ENCODE results near the gene KCND3. TPM values are rescaled to one million over a fixed set of nuclear protein-coding genes. Genes with fewer than 3 reads are reported as not detected.

KCND3 gene
- total RNA-seq, 1 experiment from 2014 or later, result 0.15 TPM

GRCh38 chr1:111747947-111748346 lies 241.5 kb downstream of the KCND3 start:
- H3K23me2 ChIP-seq (ENCODE audit: insufficient read length, low read depth, low read length, poor library complexity, severe bottlenecking), result no peaks in the 10 kb centered on the region
- Mint-ChIP-seq H3K27ac (no peak overlapping the region), H3K4me1 (peaks cover 24 to 29% of the 10 kb centered on the region in 2 experiments), H3K4me3 (no peak overlapping the region), H3K9me3 (no peaks in the 10 kb centered on the region; a peak in 1 of 5 replicates), H3K27me3 (ENCODE audit: low read depth) (peaks cover 10% of the 10 kb centered on the region), H3K36me3 (ENCODE audit: insufficient read depth in 1 of 3, low read depth in 3 of 3) (no peaks in the 10 kb centered on the region; a peak in 1 of 7 replicates)
- H2BK15ac ChIP-seq (ENCODE audit: low read depth, low read length), result no peak overlapping the region
- no peaks in the 10 kb centered on the region for H3K27me3 ChIP-seq (ENCODE audit: insufficient read depth, low read length)
- H3K9ac ChIP-seq (ENCODE audit: extremely low read depth, insufficient read length, low read length), result no peak overlapping the region
- no peak overlapping the region for H2BK5ac ChIP-seq (ENCODE audit: insufficient read length, low read length)
- H3K27ac ChIP-seq (ENCODE audit: insufficient read length, low read depth, low read length), result no peak overlapping the region
- no CpG with 5 or more reads among the region's 4 CpGs for WGBS (ENCODE audit: extremely low coverage, insufficient read length, low lambda C conversion rate)
- H4K5ac ChIP-seq (ENCODE audit: insufficient read length, low read depth, low read length), result no peak overlapping the region
- H4K8ac ChIP-seq (replicated peaks; ENCODE audit: insufficient read length, low read depth, low read length), result no peak overlapping the region
- H2BK120ac ChIP-seq (ENCODE audit: low read depth, low read length, poor library complexity, severe bottlenecking), result no peak overlapping the region
- DNase-seq, result no peak
- peaks cover 2% of the 10 kb centered on the region for H3K4me1 ChIP-seq (ENCODE audit: insufficient read depth, low read length)
- no peak overlapping the region for H3K18ac ChIP-seq (ENCODE audit: insufficient read length, low read depth, low read length)
- H2BK20ac ChIP-seq (ENCODE audit: low read depth, low read length, poor library complexity, severe bottlenecking), result no peak overlapping the region
- H3K9me3 ChIP-seq (ENCODE audit: control insufficient read depth, low read depth, low read length), result no peaks in the 10 kb centered on the region
- H3K4ac ChIP-seq (ENCODE audit: low read depth, low read length), result no peak overlapping the region
- H2AK5ac ChIP-seq (ENCODE audit: insufficient read length, low read length), result no peak overlapping the region
- H4K91ac ChIP-seq (ENCODE audit: insufficient read length, low read depth, low read length), result no peak overlapping the region
- H3K79me1 ChIP-seq (ENCODE audit: insufficient read depth, low read depth, low read length, poor library complexity, severe bottlenecking), result no peaks in the 10 kb centered on the region
- no peak overlapping the region for H3T11ph ChIP-seq (ENCODE audit: low read length)
- no peak overlapping the region for H3K4me2 ChIP-seq (ENCODE audit: insufficient read depth, insufficient read length, low read length)
- no peak overlapping the region for H2BK12ac ChIP-seq (ENCODE audit: insufficient read length, low read depth, low read length)
- TF ChIP-seq CTCF (conservative IDR thresholded peaks at IDR 0.05), result no peak
- H3K79me2 ChIP-seq (ENCODE audit: insufficient read depth, low read length), result no peaks in the 10 kb centered on the region
- no peak overlapping the region for H2AFZ ChIP-seq (ENCODE audit: low read length)
- no peak overlapping the region for H3K14ac ChIP-seq (ENCODE audit: insufficient read depth, low read length)
- no peaks in the 10 kb centered on the region for H4K20me1 ChIP-seq (ENCODE audit: control insufficient read depth, insufficient read depth, insufficient read length)
- no peak overlapping the region for H3K56ac ChIP-seq (ENCODE audit: insufficient read length, low read depth, low read length)
- no peak overlapping the region for H3K23ac ChIP-seq (ENCODE audit: insufficient read length, low read depth, low read length)

All from H9 (cell line).